Suppressor macrophage (primary cell): Measurements from ENCODE around the gene PRSS57.

Source experiments
- DNase-seq, 4 experiments: peaks; one replicate each; pipeline ENCODE4 v3.0.0-alpha.2; 2020 to 2022

Gene PRSS57

DNA sequence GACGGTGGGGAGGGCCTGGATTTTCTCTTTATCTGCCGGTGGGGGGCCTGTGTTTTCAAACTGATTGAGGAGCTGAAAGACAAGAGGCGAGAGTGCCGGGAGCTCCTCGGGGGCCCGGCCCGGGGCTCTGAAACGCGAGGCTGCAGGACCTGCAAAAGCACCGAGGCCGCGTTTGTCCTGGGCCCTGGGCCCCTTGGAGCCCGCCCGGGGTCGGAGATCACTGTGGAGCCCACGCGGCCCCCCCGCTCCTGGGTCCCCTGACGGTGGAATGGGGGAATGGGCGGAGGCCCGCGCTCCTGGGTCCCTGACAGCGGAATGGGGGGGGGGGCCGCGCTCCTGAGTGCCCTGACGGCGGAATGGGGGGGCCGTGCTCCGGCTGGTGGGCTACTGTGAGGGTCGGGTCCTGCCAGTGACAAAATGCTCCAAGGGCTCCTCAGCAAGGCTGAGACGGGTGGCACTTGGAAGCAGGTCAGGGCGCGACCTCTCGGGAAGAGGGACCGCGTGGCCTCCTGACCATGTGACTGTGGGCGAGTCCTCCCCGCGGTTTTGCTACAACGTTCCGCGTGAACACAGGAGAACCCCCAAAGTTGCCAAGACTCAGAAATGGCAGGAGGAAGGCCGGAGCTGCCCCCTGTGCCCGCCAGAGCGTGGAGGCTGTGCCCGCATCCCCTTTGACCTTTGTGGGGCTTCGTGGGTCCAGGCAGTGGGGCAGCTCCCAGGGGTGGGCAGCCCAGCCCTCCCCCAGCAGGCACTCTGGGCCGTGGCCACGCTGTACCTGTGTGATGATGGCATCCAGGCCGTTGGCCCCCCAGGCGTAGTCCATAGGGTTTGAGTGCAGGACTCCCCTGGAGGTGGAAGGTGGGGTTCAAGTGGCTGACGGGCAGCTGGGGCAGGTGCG lies 46.1 kb downstream of the PRSS57 start:
- no peak for DNase-seq

GRCh38 chr19:648305-648704 lies 46.9 kb downstream of the PRSS57 start:
- no peak for DNase-seq

DNA sequence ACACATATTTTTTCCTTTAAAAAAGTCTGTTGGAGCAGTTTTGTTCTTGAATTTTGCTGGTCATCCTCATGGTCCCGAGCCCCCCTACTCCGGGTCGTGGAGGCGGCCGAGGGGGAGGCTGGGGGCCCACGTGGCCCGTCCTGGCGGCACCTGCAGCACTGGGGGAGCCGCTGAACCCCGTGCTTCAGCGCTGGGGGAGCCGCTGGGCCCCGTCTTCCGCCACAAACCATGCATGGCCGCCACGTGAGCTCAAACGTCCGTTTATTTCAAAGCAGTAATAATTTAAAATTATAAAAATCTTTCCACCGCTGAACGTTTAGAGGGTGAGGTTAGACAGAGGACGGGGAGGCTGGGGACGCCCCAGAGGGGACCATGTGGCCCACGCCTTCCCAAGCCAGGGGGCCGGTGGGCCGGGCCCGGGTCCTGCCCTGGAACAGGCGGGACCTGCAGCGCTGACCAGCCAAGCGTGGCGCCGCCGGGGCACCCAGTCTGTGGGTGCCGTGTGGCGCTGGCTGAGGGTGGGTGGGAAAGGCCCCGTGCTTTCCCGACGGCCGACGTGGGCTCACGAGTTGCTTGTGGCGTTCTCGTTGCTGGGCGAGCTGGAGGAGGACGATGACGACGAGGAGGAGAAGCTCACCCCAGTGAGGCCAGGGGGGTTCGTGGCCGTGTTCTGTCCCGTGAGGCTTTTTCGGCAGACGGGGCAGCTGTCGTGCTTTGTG lies 47.5 kb downstream of the PRSS57 start:
- no peak for DNase-seq

DNA sequence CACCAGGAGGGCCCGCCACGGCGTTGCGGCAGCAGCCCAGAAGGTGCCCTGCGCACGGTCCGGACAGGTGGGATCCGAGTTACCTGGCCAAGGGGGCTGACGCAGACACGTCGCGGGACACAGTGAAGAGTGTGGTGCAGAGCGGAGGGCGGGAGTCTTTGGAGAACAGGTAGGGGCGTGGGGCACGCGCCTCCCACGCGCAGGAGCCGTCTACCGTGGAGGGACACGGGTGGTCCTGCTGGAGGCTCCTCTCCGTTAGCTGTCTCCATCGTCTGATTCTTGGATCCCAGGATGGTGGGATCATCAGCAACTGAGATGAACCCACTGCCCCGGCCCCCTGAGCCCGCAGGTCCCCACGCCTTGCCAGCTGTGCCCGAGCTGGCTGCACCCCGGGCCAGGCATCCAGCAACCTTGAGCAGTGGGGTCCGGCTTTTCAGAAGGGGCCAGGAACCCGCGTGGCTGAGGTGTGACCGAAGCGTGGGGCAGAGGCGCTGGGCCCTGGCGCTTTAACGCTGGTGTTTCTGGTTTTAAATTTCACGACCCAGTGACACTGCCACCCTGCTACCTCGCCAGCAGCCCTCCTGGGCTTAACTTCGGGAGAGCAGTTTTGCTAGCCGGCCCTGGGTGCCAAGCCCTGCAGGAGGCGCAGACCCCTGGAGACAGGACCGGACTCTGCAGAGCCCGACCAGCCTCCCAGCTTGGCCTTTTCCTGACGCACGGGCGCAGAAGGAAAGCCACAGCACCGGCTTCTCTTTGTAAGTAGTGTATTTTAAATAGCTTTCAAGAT lies 48.3 kb downstream of the PRSS57 start:
- DNase-seq = no peak

GRCh38 chr19:645912-646778 lies 49.1 kb downstream of the PRSS57 start:
- DNase-seq = no peak

GRCh38 chr19:644789-645188 lies 50.5 kb downstream of the PRSS57 start:
- no peak for DNase-seq

DNA sequence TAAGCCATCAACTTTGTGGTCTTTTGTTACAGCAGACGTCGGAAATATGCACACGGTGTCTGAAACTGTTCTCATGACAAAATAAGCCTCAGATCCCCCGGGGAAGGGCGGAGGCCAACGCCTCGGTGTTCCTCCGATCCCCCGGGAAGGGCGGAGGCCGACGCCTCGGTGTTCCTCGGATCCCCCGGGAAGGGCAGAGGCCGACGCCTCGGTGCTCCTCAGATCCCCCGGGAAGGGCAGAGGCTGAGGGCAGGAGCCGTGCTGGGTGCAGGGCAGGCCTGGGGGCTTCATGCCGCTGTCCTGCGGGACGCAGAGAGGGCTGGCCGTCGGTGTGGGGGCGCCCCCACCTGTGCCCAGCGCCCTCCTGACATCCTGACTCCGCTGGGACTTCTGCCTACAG lies 50.9 kb downstream of the PRSS57 start:
- DNase-seq = no peak

DNA sequence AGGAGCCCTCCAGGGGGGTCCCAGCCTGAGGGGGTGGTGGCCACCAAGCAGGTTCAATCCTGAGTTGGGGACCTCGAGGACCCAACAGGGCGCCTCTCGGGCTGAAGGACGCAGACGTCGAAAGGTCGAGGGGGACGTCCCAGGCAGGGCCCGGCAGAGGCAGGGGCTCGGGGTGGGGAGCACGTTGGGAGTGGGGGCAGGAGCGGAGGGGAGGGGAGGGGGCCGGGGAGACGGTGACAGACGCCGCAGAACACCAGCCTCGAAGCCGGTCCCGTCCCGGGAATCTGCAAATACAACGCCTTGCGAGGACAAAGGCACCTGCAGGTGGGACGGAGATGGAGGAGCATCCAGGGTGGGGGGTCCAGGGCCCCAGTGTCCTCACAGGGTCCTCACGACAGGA lies 51.5 kb downstream of the PRSS57 start:
- DNase-seq = no peak

DNA sequence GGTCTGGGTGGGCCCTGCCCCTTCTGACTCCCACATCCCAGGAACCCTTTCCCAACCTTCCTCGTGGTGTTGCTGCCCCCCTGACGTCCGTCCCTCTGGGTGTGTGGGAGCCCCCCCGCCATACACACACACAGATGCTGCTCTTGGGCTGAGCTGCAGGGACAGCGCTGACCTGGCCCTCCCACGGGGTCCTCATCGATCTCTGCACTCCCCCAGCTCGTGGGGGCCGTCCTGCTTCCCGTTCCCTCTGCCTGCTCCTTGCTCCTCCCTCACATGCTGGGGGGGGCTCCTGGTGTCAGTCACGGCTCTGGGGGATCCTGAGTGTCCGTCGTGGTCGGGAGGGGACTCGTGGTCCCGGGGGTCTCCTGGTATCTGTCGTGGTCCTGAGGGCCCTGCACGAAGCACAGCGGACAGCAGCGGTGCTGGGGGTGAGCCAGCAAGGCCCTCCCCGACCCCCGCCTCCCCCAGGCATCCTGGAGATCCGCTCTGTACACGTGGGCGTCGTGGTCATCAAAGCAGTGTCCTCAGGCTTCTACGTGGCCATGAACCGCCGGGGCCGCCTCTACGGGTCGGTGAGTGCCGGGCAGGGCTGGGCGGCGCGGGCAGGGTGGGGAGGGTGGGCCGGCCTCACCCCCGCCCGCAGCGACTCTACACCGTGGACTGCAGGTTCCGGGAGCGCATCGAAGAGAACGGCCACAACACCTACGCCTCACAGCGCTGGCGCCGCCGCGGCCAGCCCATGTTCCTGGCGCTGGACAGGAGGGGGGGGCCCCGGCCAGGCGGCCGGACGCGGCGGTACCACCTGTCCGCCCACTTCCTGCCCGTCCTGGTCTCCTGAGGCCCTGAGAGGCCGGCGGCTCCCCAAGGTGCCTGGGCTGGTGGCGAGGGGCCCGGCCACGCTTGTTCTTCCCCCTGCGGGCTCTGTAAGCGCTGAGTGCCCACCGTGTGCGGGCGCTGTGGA lies 52.2 kb downstream of the PRSS57 start:
- no peak for DNase-seq

GRCh38 chr19:641702-642101 lies 53.5 kb downstream of the PRSS57 start:
- no peak for DNase-seq

- DNase-seq = no peak
Measured at GRCh38 chr19:640606-641189, 54.6 kb downstream of the PRSS57 start.

- DNase-seq = no peak
Measured at GRCh38 chr19:640161-640558, 55.1 kb downstream of the PRSS57 start.

DNA sequence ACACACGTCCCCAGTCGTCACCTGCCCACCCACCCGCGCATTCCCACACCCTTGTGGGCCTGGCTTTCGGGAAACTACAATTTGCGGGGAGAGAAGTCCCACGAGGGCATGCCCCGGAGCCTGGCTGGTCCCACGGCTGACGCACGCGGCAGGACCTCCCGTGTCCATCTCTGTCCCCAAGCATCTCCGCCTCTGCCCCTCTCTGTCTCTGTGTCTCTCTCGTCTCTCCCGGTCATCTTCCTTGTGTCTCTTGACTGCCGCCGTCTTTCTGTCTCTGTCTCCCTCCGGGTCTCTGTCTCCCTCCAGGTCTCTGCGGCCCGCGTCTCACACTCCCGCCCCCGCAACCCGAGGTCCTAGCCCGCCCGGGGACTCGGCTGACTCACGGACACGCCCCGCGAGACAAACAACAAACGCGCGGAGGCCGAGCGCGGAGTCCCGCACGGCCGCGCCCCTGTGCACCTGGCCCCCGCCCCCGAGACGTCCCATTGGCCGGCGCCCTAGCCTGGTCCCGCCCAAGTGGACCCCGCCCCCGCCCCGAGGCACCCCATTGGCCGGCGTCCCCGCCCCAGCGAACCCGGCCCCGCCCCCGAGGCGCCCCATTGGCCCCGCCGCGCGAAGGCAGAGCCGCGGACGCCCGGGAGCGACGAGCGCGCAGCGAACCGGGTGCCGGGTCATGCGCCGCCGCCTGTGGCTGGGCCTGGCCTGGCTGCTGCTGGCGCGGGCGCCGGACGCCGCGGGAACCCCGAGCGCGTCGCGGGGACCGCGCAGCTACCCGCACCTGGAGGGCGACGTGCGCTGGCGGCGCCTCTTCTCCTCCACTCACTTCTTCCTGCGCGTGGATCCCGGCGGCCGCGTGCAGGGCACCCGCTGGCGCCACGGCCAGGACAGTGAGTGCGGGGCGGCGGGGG lies 55.7 kb downstream of the PRSS57 start, which contains the start of gene FGF22:
Gene FGF22, plus strand, starts transcription at position 627 of the 908 bp plus-strand sequence. Its CDS starts 47 bp downstream, at position 674.
- DNase-seq = peak; percentile 91 to 98 (median 94)

GRCh38 chr19:638906-639252 lies 56.4 kb downstream of the PRSS57 start:
- no peak for DNase-seq
